Measurements from ENCODE around the gene PHF11.

DNA sequence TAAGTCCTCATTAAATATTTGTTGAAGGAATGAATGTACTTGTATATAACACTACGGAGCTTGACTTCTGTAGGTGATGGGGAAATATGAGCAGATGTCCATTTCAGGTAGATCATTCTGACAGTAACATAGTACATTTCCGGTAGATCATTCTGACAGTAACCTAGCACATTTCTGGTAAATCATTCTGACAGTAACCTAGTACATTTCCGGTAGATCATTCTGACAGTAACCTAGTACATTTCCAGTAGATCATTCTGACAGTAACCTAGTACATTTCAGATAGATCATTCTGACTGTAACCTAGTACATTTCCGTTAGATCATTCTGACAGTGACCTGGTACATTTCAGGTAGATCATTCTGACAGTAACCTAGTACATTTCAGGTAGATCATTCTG, 2.5 kb downstream of the PHF11 start:
- TF ChIP-seq, protein P1, sequence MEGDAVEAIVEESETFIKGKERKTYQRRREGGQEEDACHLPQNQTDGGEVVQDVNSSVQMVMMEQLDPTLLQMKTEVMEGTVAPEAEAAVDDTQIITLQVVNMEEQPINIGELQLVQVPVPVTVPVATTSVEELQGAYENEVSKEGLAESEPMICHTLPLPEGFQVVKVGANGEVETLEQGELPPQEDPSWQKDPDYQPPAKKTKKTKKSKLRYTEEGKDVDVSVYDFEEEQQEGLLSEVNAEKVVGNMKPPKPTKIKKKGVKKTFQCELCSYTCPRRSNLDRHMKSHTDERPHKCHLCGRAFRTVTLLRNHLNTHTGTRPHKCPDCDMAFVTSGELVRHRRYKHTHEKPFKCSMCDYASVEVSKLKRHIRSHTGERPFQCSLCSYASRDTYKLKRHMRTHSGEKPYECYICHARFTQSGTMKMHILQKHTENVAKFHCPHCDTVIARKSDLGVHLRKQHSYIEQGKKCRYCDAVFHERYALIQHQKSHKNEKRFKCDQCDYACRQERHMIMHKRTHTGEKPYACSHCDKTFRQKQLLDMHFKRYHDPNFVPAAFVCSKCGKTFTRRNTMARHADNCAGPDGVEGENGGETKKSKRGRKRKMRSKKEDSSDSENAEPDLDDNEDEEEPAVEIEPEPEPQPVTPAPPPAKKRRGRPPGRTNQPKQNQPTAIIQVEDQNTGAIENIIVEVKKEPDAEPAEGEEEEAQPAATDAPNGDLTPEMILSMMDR (conservative IDR thresholded peaks at IDR 0.05; ENCODE audit: low read length): no peak
- TF ChIP-seq EZH2phosphoT487 (IDR thresholded peaks at IDR 0.05; ENCODE audit: borderline replicate concordance, low read depth, low read length): no peak

Data from OCI-LY7 (cell line).